Measurements from ENCODE around the gene NRTN. TPM values are rescaled to one million over a fixed set of nuclear protein-coding genes. Genes with fewer than 3 reads are reported as not detected.

Gene NRTN
- total and polyA plus RNA-seq, 3 experiments from 2014 or later: 0.26 TPM; not detected in 1

DNA sequence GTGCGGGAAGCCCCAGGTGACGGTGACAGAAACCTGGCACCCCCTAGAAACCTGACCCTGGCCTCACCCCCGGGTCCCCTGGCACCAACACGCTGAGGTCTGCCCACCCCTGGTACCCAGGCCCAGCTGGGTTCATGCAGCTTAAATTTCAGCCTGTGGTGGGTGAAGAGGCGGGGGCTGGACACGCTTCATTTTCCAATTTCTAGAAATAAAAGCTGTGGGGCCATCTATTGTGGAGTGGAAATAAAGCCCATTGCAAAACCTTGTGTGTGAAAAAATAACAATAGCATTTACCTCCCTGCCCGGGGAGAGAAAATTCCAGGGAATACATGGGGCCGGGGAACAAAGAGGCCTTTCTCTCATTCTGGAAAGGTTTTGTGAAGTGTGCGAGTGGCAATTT is 73.0 kb downstream of the NRTN start:
- no peaks in the 10 kb centered on the region for H3K36me3 Mint-ChIP-seq
- no peak overlapping the region for H3K27ac Mint-ChIP-seq
- H3K27me3 Mint-ChIP-seq: peaks cover 4 to 31% of the 10 kb centered on the region in 2 donors
- Histone ChIP-seq H3K36me3 (ENCODE audit: insufficient read depth, low read length) (no peaks in the 10 kb centered on the region), H3K9me3 (ENCODE audit: low read length) (no peaks in the 10 kb centered on the region), H3K4me3 (ENCODE audit: low read length) (no peak overlapping the region), H3K27ac (ENCODE audit: low read depth, low read length) (no peak overlapping the region), H3K4me1 (ENCODE audit: insufficient read depth, low read length) (no peaks in the 10 kb centered on the region), H3K27me3 (ENCODE audit: insufficient read depth, low read length, poor library complexity, severe bottlenecking) (no peaks in the 10 kb centered on the region)
- ChIA-PET CTCF (no interaction called here), POLR2A (interaction anchor here (0.7 kb wide), 1 partner anchor 17 kb away, joined by 4 read pairs; no protein-coding TSS in a partner anchor)
- no peaks in the 10 kb centered on the region for H3K4me1 Mint-ChIP-seq
- H3K4me3 Mint-ChIP-seq: no peak overlapping the region
- peaks cover 0 to 2% (median 0%) of the 10 kb centered on the region in 5 donors for H3K9me3 Mint-ChIP-seq
- no peak for DNase-seq

Other genes starting within 250 kb of the NRTN start
- under 1 TPM; 0.20 to 0.28 TPM for gene TINCR, start 237.1 kb upstream of the NRTN start, total RNA-seq
- gene TINCR, start 237.1 kb upstream of the NRTN start, polyA plus RNA-seq: 0.16 TPM
- gene SAFB2, start 182.3 kb upstream of the NRTN start, total RNA-seq: 10 to 100 TPM; 87.8 to 98.2 TPM
- gene SAFB2, start 182.3 kb upstream of the NRTN start, polyA plus RNA-seq: 56.4 TPM
- 100 to 1,000 TPM; 124 to 132 TPM for gene SAFB, start 182.0 kb upstream of the NRTN start, total RNA-seq
- 103 TPM for gene SAFB, start 182.0 kb upstream of the NRTN start, polyA plus RNA-seq
- gene MICOS13, start 124.6 kb upstream of the NRTN start, total RNA-seq: 10 to 100 TPM; 60.6 to 62.1 TPM
- gene MICOS13, start 124.6 kb upstream of the NRTN start, polyA plus RNA-seq: 117 TPM
- gene HSD11B1L, start 124.0 kb upstream of the NRTN start, total RNA-seq: 1 to 10 TPM; 1.4 to 2.3 TPM
- 4.0 TPM for gene HSD11B1L, start 124.0 kb upstream of the NRTN start, polyA plus RNA-seq
- gene RPL36, start 114.8 kb upstream of the NRTN start, total RNA-seq: 1,000 to 10,000 TPM; 1,478 to 1,485 TPM
- 2,003 TPM for gene RPL36, start 114.8 kb upstream of the NRTN start, polyA plus RNA-seq
- gene LONP1, start 84.9 kb upstream of the NRTN start, total RNA-seq: 100 to 1,000 TPM; 179 to 204 TPM
- 36.0 TPM for gene LONP1, start 84.9 kb upstream of the NRTN start, polyA plus RNA-seq
- not detected for gene CATSPERD, start 84.4 kb upstream of the NRTN start, total RNA-seq
- not detected for gene CATSPERD, start 84.4 kb upstream of the NRTN start, polyA plus RNA-seq
- 1 to 10 TPM; 8.2 to 8.6 TPM for gene PRR22, start 20.3 kb upstream of the NRTN start, total RNA-seq
- 0.15 TPM for gene PRR22, start 20.3 kb upstream of the NRTN start, polyA plus RNA-seq
- 10 to 100 TPM; 90.9 to 93.6 TPM for gene DUS3L, start 13.9 kb upstream of the NRTN start, total RNA-seq
- gene DUS3L, start 13.9 kb upstream of the NRTN start, polyA plus RNA-seq: 33.2 TPM
- gene FUT6, start 34.6 kb downstream of the NRTN start, total RNA-seq: not detected
- not detected for gene FUT6, start 34.6 kb downstream of the NRTN start, polyA plus RNA-seq
- not detected for gene FUT3, start 46.4 kb downstream of the NRTN start, total RNA-seq
- not detected for gene FUT3, start 46.4 kb downstream of the NRTN start, polyA plus RNA-seq
- gene FUT5, start 65.5 kb downstream of the NRTN start, total RNA-seq: not detected
- gene FUT5, start 65.5 kb downstream of the NRTN start, polyA plus RNA-seq: not detected
- 100 to 1,000 TPM; 216 to 232 TPM for gene NDUFA11, start 98.7 kb downstream of the NRTN start, total RNA-seq
- gene NDUFA11, start 98.7 kb downstream of the NRTN start, polyA plus RNA-seq: 399 TPM
- gene VMAC, start 99.8 kb downstream of the NRTN start, total RNA-seq: 1 to 10 TPM; 4.0 to 4.1 TPM
- gene VMAC, start 99.8 kb downstream of the NRTN start, polyA plus RNA-seq: 6.3 TPM
- 1 to 10 TPM; 5.3 to 7.3 TPM for gene CAPS, start 109.2 kb downstream of the NRTN start, total RNA-seq
- 2.7 TPM for gene CAPS, start 109.2 kb downstream of the NRTN start, polyA plus RNA-seq
- gene RANBP3, start 173.1 kb downstream of the NRTN start, total RNA-seq: 10 to 100 TPM; 94.8 to 97.6 TPM
- gene RANBP3, start 173.1 kb downstream of the NRTN start, polyA plus RNA-seq: 9.7 TPM

Measured in CD8-positive, alpha-beta memory T cell (primary cell).